ENCODE measurements around the gene DBF4B. TPM values are rescaled to one million over a fixed set of nuclear protein-coding genes. Genes with fewer than 3 reads are reported as not detected.

DBF4B gene
- total RNA-seq, 2 experiments from 2014 or later: 29.0 to 31.0 TPM

GRCh38 chr17:44757918-44758413, 49.5 kb downstream of the DBF4B start:
- Mint-ChIP-seq H3K27ac (no peak overlapping the region), H3K4me1 (peaks cover 2% of the 10 kb centered on the region), H3K9me3 (no peaks in the 10 kb centered on the region), H3K4me3 (peak overlapping the region; percentile 32), H3K36me3 (ENCODE audit: low read depth) (no peaks in the 10 kb centered on the region), H3K27me3 (peaks cover 29% of the 10 kb centered on the region)
- no peak for DNase-seq
- POLR2A ChIA-PET: no interaction called here
- CTCF ChIA-PET: no interaction called here

GRCh38 chr17:44758414-44759085, 50.1 kb downstream of the DBF4B start, which contains the start of gene ADAM11:
Gene ADAM11 (plus strand): TSS chr17:44758988. CDS start chr17:44759200, 212 bp downstream.
- no peak within 1 kb of the TSS for H3K27ac Mint-ChIP-seq
- ChIA-PET CTCF (no interaction called here), POLR2A (no interaction called here)
- no peak for DNase-seq
- H3K4me1 Mint-ChIP-seq: peaks cover 2% of the 10 kb centered on the region
- H3K27me3 Mint-ChIP-seq: peaks cover 29% of the 10 kb centered on the region
- H3K9me3 Mint-ChIP-seq: no peaks in the 10 kb centered on the region
- no peaks in the 10 kb centered on the region for H3K36me3 Mint-ChIP-seq (ENCODE audit: low read depth)
- peak within 1 kb of the TSS; percentile 32 for H3K4me3 Mint-ChIP-seq

DNA sequence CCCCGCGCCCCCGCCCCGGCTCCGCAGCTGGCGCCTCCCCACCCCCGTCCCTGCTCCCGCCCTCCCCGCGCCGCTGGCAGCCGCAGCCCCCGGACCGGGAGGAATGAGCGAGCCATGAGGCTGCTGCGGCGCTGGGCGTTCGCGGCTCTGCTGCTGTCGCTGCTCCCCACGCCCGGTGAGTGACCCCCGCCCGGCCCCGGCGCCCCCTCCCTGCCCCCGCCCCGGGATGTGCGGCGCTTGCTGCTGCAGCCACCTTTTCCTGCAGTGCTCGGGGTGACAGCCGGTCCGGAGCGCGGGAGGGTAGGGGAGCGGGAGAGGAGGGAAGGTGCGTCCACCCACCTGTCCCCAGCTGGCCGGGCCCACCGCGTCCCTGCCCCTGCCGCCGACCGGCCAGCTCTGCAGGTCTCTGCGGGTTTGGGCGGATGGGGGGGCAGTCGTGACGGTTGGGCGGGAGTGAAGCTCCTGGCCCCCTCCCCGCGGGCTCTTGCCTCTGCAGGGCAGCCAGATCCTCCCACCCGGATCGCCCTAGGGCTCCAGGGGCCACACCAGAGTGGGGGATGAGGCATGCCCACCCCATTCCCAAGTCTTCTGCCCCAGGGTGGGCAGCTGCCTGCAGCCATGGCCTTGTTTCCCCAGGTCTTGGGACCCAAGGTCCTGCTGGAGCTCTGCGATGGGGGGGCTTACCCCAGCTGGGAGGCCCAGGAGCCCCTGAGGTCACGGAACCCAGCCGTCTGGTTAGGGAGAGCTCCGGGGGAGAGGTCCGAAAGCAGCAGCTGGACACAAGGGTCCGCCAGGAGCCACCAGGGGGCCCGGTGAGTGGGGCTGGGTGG, 50.8 kb downstream of the DBF4B start:
- H3K36me3 Mint-ChIP-seq (ENCODE audit: low read depth): no peaks in the 10 kb centered on the region
- POLR2A ChIA-PET: no interaction called here
- CTCF ChIA-PET: no interaction called here

DNA sequence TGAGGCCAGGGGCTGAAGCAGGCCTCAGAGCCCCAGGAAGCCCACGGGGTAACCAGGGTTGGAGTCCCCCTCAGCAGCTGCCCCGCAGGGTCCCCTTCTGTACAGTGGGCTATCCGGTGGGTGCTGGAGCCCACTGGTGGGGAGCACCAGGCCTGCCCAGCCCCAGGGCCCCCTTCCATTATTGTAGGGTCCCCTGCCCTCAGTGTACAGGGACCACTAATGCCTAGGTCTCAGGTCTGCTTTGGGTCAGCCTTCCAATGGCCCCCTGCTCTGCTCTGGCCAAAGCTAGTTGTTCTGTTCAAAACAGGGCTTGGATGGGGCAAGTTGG, 51.4 kb downstream of the DBF4B start:
- Mint-ChIP-seq H3K27ac (no peak overlapping the region), H3K4me3 (no peak overlapping the region), H3K4me1 (peaks cover 2% of the 10 kb centered on the region), H3K9me3 (no peaks in the 10 kb centered on the region), H3K36me3 (ENCODE audit: low read depth) (no peaks in the 10 kb centered on the region), H3K27me3 (peaks cover 29% of the 10 kb centered on the region)
- CTCF ChIA-PET: no interaction called here
- POLR2A ChIA-PET: no interaction called here
- no peak for DNase-seq

More for the DNA sequence above, 50.8 kb downstream of the DBF4B start:
- no peak for DNase-seq
- H3K27me3 Mint-ChIP-seq: peaks cover 29% of the 10 kb centered on the region
- H3K27ac Mint-ChIP-seq: no peak overlapping the region
- no peaks in the 10 kb centered on the region for H3K9me3 Mint-ChIP-seq
- no peak overlapping the region for H3K4me3 Mint-ChIP-seq
- H3K4me1 Mint-ChIP-seq: peaks cover 2% of the 10 kb centered on the region

- Mint-ChIP-seq H3K4me1 (peaks cover 2% of the 10 kb centered on the region), H3K4me3 (no peak overlapping the region), H3K9me3 (no peaks in the 10 kb centered on the region), H3K27ac (no peak overlapping the region), H3K36me3 (ENCODE audit: low read depth) (no peaks in the 10 kb centered on the region), H3K27me3 (peaks cover 29% of the 10 kb centered on the region)
- CTCF ChIA-PET: no interaction called here
- POLR2A ChIA-PET: no interaction called here
- DNase-seq: no peak
Observed at GRCh38 chr17:44760474-44761308, 52.2 kb downstream of the DBF4B start.

DNA sequence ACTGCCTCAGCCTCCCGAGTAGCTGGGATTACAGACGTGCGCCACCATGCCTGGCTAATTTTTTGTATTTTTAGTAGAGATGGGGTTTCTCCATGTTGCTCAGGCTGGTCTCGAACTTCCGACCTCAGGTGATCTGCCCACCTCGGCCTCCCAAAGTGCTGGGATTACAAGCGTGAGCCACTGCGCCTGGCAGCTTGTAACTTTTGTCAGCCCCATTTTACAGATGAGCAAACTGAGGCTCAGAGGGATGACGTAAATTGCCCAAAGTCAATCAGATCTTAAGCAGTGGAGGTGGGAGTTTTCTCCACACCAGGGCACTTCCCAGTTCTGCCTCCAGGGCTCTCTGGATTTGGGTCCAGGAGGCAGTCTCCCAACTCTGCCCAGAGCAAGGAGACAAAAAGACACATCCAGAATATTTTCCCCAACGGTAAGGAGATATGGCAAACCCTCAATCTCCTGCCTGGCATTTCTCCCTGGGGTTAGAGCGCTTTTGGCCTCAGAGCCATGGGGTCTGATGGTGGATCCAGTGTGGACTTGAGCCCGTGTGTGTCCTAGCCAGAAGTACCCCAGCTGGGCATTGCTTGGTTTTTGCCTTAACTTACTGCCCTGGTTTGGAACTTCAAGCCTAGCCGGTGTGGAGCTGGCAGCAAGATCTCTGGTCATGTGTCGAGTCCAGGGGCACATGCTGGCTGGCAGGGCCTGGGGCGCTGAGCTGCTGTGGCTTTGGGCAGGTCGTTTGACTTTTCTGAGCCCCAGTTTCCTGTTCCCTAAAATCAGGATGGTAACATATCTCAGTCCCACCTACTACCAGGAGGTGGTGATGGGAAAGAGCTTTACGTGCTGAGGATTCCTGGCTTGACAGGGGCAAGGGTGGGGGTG, 53.7 kb downstream of the DBF4B start:
- Mint-ChIP-seq H3K36me3 (ENCODE audit: low read depth) (no peaks in the 10 kb centered on the region), H3K27me3 (peaks cover 30% of the 10 kb centered on the region), H3K4me1 (peaks cover 2% of the 10 kb centered on the region), H3K9me3 (no peaks in the 10 kb centered on the region), H3K27ac (no peak overlapping the region), H3K4me3 (no peak overlapping the region)
- ChIA-PET POLR2A (no interaction called here), CTCF (interaction anchor here (0.6 to 2.6 kb wide), 3 partner anchors 13 to 17 kb away, joined by 4 to 7 read pairs (median 4); no protein-coding TSS in a partner anchor)
- DNase-seq: no peak

DNA sequence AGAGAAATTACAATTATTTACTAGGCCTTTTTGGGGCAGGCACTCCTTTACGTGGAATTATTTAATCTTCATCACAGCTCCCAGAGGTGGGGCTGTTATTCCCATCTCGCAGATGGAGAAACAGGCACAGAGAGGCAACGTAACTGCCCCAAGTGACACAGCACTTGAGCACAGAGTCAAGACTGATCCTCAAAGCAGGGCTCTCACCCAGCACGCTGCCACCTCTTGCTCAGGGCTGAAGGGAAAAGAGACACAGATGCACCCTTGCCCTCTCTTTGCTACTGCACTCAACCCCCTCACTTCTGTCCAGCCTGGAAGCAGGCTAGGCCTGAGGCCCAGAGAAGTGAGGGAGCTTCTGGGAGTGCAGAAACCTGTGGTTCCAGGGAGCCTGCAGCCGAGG, 54.7 kb downstream of the DBF4B start:
- POLR2A ChIA-PET: no interaction called here
- no peak for DNase-seq

GRCh38 chr17:44765965-44766364, 57.5 kb downstream of the DBF4B start:
- CTCF ChIA-PET: no interaction called here
- Mint-ChIP-seq H3K27ac (no peak overlapping the region), H3K4me3 (no peak overlapping the region), H3K9me3 (no peaks in the 10 kb centered on the region), H3K27me3 (peaks cover 10% of the 10 kb centered on the region), H3K4me1 (peaks cover 10% of the 10 kb centered on the region), H3K36me3 (ENCODE audit: low read depth) (no peaks in the 10 kb centered on the region)
- POLR2A ChIA-PET: interaction anchor here (0.6 kb wide), 1 partner anchor 389 kb away, joined by 3 read pairs; no protein-coding TSS in a partner anchor
- no peak for DNase-seq

More for the DNA sequence above, 54.7 kb downstream of the DBF4B start:
- CTCF ChIA-PET: interaction anchor here (1.0 to 2.6 kb wide), 2 partner anchors 12 to 16 kb away, joined by 4 to 7 read pairs; no protein-coding TSS in a partner anchor
- Mint-ChIP-seq H3K9me3 (no peaks in the 10 kb centered on the region), H3K27ac (no peak overlapping the region), H3K27me3 (peaks cover 20% of the 10 kb centered on the region), H3K4me3 (no peak overlapping the region), H3K4me1 (peaks cover 4% of the 10 kb centered on the region), H3K36me3 (ENCODE audit: low read depth) (no peaks in the 10 kb centered on the region)

DNA sequence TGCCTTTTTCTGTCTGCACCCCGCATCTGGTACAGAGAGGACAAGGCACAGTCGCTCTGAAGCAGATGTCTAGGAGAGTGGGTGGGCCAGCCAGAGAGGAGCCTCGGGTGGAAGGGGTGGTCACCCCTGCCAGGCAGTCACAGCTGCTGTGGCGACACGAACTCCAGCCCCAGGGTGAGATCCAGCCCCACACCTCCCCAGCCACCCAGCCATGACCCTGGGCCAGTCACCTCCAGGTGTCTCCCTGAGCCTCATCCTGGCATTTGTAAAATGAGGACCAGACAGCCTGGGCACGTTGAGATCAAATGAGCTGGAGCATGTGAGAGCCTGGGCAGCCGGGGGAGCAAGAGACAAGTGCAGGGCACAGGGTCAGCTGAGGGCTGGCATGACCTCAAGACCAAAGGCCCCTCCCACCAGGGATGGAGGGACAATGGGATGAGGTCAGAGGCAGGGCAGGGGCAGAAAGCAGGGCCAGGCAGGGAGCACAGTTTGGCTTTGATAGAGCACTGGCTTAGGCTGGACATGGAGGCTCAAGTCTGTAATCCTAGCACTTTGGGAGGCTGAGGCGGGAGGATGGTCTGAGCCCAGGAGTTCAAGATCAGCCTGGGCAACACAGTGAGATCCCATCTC, 58.1 kb downstream of the DBF4B start:
- ChIA-PET CTCF (no interaction called here), POLR2A (interaction anchor here (0.6 kb wide), 1 partner anchor 389 kb away, joined by 3 read pairs; no protein-coding TSS in a partner anchor)
- H3K27me3 Mint-ChIP-seq: peaks cover 5% of the 10 kb centered on the region
- H3K9me3 Mint-ChIP-seq: no peaks in the 10 kb centered on the region
- no peak overlapping the region for H3K4me3 Mint-ChIP-seq
- peaks cover 10% of the 10 kb centered on the region for H3K4me1 Mint-ChIP-seq
- H3K27ac Mint-ChIP-seq: no peak overlapping the region
- DNase-seq: no peak
- no peaks in the 10 kb centered on the region for H3K36me3 Mint-ChIP-seq (ENCODE audit: low read depth)

GRCh38 chr17:44767493-44767892, 59.0 kb downstream of the DBF4B start:
- peaks cover 4% of the 10 kb centered on the region for H3K27me3 Mint-ChIP-seq
- POLR2A ChIA-PET: no interaction called here
- DNase-seq: no peak
- peaks cover 10% of the 10 kb centered on the region for H3K4me1 Mint-ChIP-seq
- H3K9me3 Mint-ChIP-seq: no peaks in the 10 kb centered on the region
- no peaks in the 10 kb centered on the region for H3K36me3 Mint-ChIP-seq (ENCODE audit: low read depth)
- H3K27ac Mint-ChIP-seq: no peak overlapping the region
- no peak overlapping the region for H3K4me3 Mint-ChIP-seq
- CTCF ChIA-PET: no interaction called here

DNA sequence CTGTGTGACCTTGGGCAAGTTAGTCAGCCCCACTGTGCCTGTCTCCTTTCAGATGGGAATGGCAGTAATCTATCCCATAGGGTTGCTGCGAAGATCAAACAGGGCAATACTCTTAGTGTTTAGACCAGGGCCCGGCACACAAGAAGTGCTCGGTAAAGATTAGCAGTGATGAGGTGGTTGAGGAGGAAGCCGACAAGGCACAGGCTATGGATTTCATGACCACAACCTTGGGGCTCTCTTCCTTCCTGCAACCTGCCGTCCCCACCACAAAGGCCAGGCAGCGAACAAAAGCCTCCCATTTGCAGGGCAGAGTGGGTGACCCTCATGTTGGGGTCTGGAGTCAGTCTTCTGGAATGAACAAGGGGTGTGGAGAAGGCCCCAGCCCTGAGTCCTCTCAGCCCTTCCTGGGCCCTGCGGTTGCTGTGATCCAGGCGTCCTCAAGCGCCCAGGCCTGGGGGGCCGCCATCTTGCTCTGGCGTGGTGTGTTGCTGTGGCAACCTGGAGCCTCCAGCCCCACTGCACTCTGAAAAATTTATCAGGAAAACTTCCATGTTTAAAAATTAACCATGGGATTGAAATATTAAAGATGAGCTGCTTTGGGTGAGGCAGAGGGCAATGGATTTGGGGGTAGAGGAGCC, 60.2 kb downstream of the DBF4B start:
- Mint-ChIP-seq H3K4me1 (peaks cover 10% of the 10 kb centered on the region), H3K27ac (no peak overlapping the region), H3K4me3 (no peak overlapping the region), H3K36me3 (ENCODE audit: low read depth) (no peaks in the 10 kb centered on the region), H3K27me3 (peaks cover 4% of the 10 kb centered on the region), H3K9me3 (no peaks in the 10 kb centered on the region)
- no peak for DNase-seq
- ChIA-PET CTCF (interaction anchor here (0.6 kb wide), 1 partner anchor 74 kb away, joined by 3 read pairs; no protein-coding TSS in a partner anchor), POLR2A (no interaction called here)
